Esophagus squamous epithelium (tissue), 4 donors: Measurements from ENCODE around the gene RABGEF1.

Experiments used
- POLR2A ChIP-seq, 4 donors: fragments of 450-650 bp; IDR thresholded peaks; one replicate each; pipeline ENCODE4 v1.6.1; 2017; ENCODE audit warnings: antibody characterized with exemption in 4 of 4, mild to moderate bottlenecking in 4 of 4, moderate library complexity in 3 of 4
- TF ChIP-seq, protein P1 (sequence below), 6 experiments: fragments of 450-650 bp in 4 of 6; fragments of 200-600 bp in 2 of 6; sonication (generic) in 2 of 6; IDR thresholded peaks; one replicate each; pipeline ENCODE4 v1.5.1; 2016 to 2019; ENCODE audit warnings: antibody characterized with exemption in 6 of 6, mild to moderate bottlenecking in 4 of 6, moderate library complexity in 4 of 6

DNA sequence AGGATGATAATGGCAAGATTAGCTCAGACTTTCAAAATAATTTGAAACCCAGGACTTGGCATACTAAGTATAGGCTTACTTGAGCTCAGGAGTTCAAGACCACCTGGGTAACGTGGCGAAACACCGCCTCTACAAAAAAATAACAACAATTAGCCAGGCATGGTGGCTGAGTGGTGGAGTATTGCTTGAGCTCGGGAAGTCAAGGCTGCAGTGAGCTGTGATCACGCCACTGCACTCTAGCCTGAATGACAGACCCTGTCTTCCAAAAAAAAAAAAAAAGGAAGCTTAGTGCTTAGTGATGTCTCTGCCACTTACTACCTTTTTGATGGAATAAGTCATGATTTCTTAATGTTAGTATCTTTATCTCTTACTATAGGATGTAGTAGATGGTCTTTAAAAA is 25.5 kb downstream of the RABGEF1 start:
- TF ChIP-seq, protein P1, sequence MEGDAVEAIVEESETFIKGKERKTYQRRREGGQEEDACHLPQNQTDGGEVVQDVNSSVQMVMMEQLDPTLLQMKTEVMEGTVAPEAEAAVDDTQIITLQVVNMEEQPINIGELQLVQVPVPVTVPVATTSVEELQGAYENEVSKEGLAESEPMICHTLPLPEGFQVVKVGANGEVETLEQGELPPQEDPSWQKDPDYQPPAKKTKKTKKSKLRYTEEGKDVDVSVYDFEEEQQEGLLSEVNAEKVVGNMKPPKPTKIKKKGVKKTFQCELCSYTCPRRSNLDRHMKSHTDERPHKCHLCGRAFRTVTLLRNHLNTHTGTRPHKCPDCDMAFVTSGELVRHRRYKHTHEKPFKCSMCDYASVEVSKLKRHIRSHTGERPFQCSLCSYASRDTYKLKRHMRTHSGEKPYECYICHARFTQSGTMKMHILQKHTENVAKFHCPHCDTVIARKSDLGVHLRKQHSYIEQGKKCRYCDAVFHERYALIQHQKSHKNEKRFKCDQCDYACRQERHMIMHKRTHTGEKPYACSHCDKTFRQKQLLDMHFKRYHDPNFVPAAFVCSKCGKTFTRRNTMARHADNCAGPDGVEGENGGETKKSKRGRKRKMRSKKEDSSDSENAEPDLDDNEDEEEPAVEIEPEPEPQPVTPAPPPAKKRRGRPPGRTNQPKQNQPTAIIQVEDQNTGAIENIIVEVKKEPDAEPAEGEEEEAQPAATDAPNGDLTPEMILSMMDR (IDR thresholded peaks at IDR 0.05): no peak
- no peak for TF ChIP-seq POLR2A (IDR thresholded peaks at IDR 0.05)
